Activated CD8-positive, alpha-beta memory T cell treated with anti-CD3 and anti-CD28 coated beads, Interleukin-2, amount 10 ng/mL, durations not matched to agents 7 days and 5 days (primary cell): ENCODE measurements around the gene LRRIQ1. TPM values are rescaled to one million over a fixed set of nuclear protein-coding genes. Genes with fewer than 3 reads are reported as not detected.
"Not testable (repeated sequence)": the region's sequence is repeated elsewhere in the genome, so short reads cannot be mapped to it uniquely, and the experiment has no call there.

ENCODE experiments used
- ATAC-seq: fragments of 150-1000 bp; cut with Tn5 transposase; one replicate; pipeline ENCODE4 v1.10.0; 2021; ENCODE audit warnings: moderate library complexity
- CTCF ChIA-PET: fragments of 350-600 bp; sonication (Branson Sonifier 250); formaldehyde crosslinking; loops from one replicate; lab custom pipeline; 2021; ENCODE audit warnings: antibody characterized with exemption; lab: Charles Lee
- DNase-seq: peaks from one replicate; pipeline ENCODE4 v3.0.0-alpha.2; 2020
- H3K27ac Mint-ChIP-seq: one replicate; pipeline ENCODE4 v1.8.0; 2021; ENCODE audit warnings: mild to moderate bottlenecking, mixed read lengths
- H3K27me3 Mint-ChIP-seq: one replicate; pipeline ENCODE4 v1.8.0; 2021; ENCODE audit warnings: mixed read lengths
- H3K36me3 Mint-ChIP-seq: one replicate; pipeline ENCODE4 v1.8.0; 2021; ENCODE audit warnings: mild to moderate bottlenecking, mixed read lengths
- H3K4me1 Mint-ChIP-seq: one replicate; pipeline ENCODE4 v1.8.0; 2021; ENCODE audit warnings: mixed read lengths
- H3K4me3 Mint-ChIP-seq: one replicate; pipeline ENCODE4 v1.8.0; 2021; ENCODE audit warnings: mild to moderate bottlenecking, moderate library complexity, mixed read lengths
- H3K9me3 Mint-ChIP-seq: one replicate; pipeline ENCODE4 v1.8.0; 2022; ENCODE audit warnings: low read depth, mixed read lengths
- total RNA-seq, 2 experiments: library from RNA; stranded (reverse); gene quantifications; one replicate each; pipeline ENCODE4 v1.2.3, GENCODE V29; 2021

Gene LRRIQ1
- total RNA-seq, 2 experiments from 2014 or later = not detected

DNA sequence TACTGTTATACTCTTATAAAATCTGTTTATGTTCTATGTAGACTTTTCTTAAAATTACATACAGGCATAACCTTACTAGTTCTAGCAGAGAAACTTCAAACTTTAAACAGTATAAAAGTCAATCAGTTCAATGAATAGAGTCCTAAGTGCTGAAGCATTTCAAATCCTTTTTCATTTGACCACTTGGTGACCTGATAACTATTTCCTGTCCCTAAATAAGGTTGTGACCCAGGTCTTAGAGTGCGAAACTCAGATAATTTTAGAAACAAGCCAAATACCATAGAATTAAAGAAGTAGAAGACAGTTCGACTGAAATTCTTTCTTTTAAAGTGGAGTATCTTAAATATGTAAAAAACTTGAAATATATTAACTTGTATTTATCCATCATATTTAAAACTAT is 147.7 kb downstream of the LRRIQ1 start:
- no peak for ATAC-seq
- H3K4me3 Mint-ChIP-seq = no peak overlapping the region
- no peaks in the 10 kb centered on the region for H3K27me3 Mint-ChIP-seq
- CTCF ChIA-PET = no interaction called here
- H3K36me3 Mint-ChIP-seq = no peaks in the 10 kb centered on the region
- no peaks in the 10 kb centered on the region for H3K4me1 Mint-ChIP-seq
- no peak overlapping the region for H3K27ac Mint-ChIP-seq
- H3K9me3 Mint-ChIP-seq = no peaks in the 10 kb centered on the region
- DNase-seq = no peak

DNA sequence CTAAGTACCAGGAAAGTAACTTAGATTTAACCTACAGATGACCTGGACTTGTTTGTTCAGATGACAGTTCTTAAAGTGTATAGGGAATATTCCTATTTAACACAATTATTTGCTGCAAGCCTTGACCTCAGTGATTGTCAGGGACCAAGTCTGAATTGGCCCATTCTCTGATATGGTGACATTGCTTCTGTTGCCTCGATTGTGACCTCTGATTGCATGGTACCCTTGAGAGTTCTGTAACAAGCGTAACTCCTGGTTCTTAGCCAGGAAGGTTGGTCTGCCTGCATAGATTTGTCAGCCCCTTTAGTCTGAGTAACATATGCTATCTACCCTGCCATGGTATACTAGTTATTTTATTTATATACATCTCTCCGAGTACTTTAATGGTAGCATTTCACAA is 150.1 kb downstream of the LRRIQ1 start:
- no peak overlapping the region for H3K27ac Mint-ChIP-seq
- no peaks in the 10 kb centered on the region for H3K4me1 Mint-ChIP-seq
- H3K36me3 Mint-ChIP-seq = no peaks in the 10 kb centered on the region
- no peaks in the 10 kb centered on the region for H3K27me3 Mint-ChIP-seq
- no peak for ATAC-seq
- H3K4me3 Mint-ChIP-seq = no peak overlapping the region
- CTCF ChIA-PET = no interaction called here
- H3K9me3 Mint-ChIP-seq = no peaks in the 10 kb centered on the region
- no peak for DNase-seq

GRCh38 chr12:85188619-85189018 is 152.5 kb downstream of the LRRIQ1 start:
- no peaks in the 10 kb centered on the region for H3K36me3 Mint-ChIP-seq
- no peak for DNase-seq
- ATAC-seq = no peak
- no peaks in the 10 kb centered on the region for H3K4me1 Mint-ChIP-seq
- no peak overlapping the region for H3K4me3 Mint-ChIP-seq
- H3K9me3 Mint-ChIP-seq = no peaks in the 10 kb centered on the region
- no peaks in the 10 kb centered on the region for H3K27me3 Mint-ChIP-seq
- CTCF ChIA-PET = no interaction called here
- no peak overlapping the region for H3K27ac Mint-ChIP-seq

DNA sequence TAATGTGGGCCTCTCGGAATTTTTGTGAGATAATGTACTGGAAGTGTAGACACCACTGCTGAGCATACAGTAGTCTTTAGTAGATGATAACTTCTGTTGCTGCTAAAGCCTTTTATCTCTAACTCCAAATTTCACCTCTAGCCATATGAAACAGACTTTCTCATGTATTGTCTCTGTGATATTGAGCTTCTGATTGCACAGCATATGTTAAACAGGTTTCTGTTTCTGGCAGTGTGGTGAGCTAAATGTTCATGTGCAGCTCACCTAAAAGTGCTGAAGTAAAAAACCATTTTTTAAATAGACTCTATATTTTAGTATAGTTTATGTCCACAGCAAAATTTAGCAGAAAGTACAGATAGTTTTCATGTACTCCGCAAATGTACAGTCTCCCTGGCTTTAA is 154.6 kb downstream of the LRRIQ1 start:
- no peak overlapping the region for H3K27ac Mint-ChIP-seq
- DNase-seq = no peak
- CTCF ChIA-PET = no interaction called here
- no peaks in the 10 kb centered on the region for H3K27me3 Mint-ChIP-seq
- H3K9me3 Mint-ChIP-seq = no peaks in the 10 kb centered on the region
- H3K36me3 Mint-ChIP-seq = no peaks in the 10 kb centered on the region
- no peak overlapping the region for H3K4me3 Mint-ChIP-seq
- ATAC-seq = no peak
- H3K4me1 Mint-ChIP-seq = no peaks in the 10 kb centered on the region

- H3K27me3 Mint-ChIP-seq, H3K27ac Mint-ChIP-seq, H3K36me3 Mint-ChIP-seq, DNase-seq, H3K9me3 Mint-ChIP-seq, CTCF ChIA-PET, ATAC-seq, H3K4me3 Mint-ChIP-seq, H3K4me1 Mint-ChIP-seq: not testable (repeated sequence)
Observed at GRCh38 chr12:85203809-85204208, 167.7 kb downstream of the LRRIQ1 start.

GRCh38 chr12:85206543-85206942 is 170.4 kb downstream of the LRRIQ1 start:
- no peak overlapping the region for H3K4me3 Mint-ChIP-seq
- ATAC-seq (no peak), DNase-seq (no peak)
- H3K9me3 Mint-ChIP-seq = peaks cover 7% of the 10 kb centered on the region
- H3K27ac Mint-ChIP-seq = no peak overlapping the region
- CTCF ChIA-PET = no interaction called here
- H3K4me1 Mint-ChIP-seq = no peaks in the 10 kb centered on the region
- H3K36me3 Mint-ChIP-seq = no peaks in the 10 kb centered on the region
- H3K27me3 Mint-ChIP-seq = no peaks in the 10 kb centered on the region

- H3K27ac Mint-ChIP-seq, H3K27me3 Mint-ChIP-seq, H3K9me3 Mint-ChIP-seq, DNase-seq, ATAC-seq, H3K36me3 Mint-ChIP-seq, H3K4me1 Mint-ChIP-seq, CTCF ChIA-PET, H3K4me3 Mint-ChIP-seq: not testable (repeated sequence)
Observed at GRCh38 chr12:85224339-85224738, 188.2 kb downstream of the LRRIQ1 start.

- H3K4me1 Mint-ChIP-seq = no peaks in the 10 kb centered on the region
- CTCF ChIA-PET = no interaction called here
- H3K36me3 Mint-ChIP-seq = no peaks in the 10 kb centered on the region
- no peak overlapping the region for H3K4me3 Mint-ChIP-seq
- DNase-seq (no peak), ATAC-seq (no peak)
- no peak overlapping the region for H3K27ac Mint-ChIP-seq
- no peaks in the 10 kb centered on the region for H3K27me3 Mint-ChIP-seq
- peaks cover 8% of the 10 kb centered on the region for H3K9me3 Mint-ChIP-seq
Observed at GRCh38 chr12:85225501-85225900, 189.3 kb downstream of the LRRIQ1 start.

DNA sequence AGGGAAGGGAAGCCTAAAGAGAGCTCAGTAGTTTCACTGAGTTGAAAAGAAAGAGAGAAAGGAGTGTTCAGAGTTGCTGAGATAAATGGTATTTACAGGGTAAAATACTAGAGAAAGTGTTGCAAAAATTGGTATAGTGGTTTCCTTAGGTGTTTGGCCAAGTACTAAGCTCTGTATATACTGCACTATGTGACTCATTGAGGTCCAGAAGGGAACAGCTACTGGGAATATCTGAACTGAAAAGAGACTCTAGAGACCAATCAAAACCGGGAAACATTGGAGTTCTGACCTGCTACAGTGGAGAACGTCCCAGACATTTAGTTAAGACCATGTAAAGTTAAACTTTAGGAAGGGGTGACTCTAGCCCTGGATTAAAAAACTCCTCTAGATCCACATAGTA is 201.2 kb downstream of the LRRIQ1 start:
- CTCF ChIA-PET = no interaction called here
- DNase-seq = no peak
- H3K9me3 Mint-ChIP-seq = no peaks in the 10 kb centered on the region
- no peaks in the 10 kb centered on the region for H3K27me3 Mint-ChIP-seq
- no peaks in the 10 kb centered on the region for H3K36me3 Mint-ChIP-seq
- H3K4me3 Mint-ChIP-seq = no peak overlapping the region
- H3K27ac Mint-ChIP-seq = no peak overlapping the region
- no peaks in the 10 kb centered on the region for H3K4me1 Mint-ChIP-seq
- no peak for ATAC-seq

GRCh38 chr12:85244561-85244960 is 208.4 kb downstream of the LRRIQ1 start:
- ATAC-seq (no peak), DNase-seq (no peak)
- CTCF ChIA-PET = no interaction called here
- H3K4me3 Mint-ChIP-seq = no peak overlapping the region
- H3K36me3 Mint-ChIP-seq = no peaks in the 10 kb centered on the region
- no peak overlapping the region for H3K27ac Mint-ChIP-seq
- H3K9me3 Mint-ChIP-seq = no peaks in the 10 kb centered on the region
- no peaks in the 10 kb centered on the region for H3K4me1 Mint-ChIP-seq
- H3K27me3 Mint-ChIP-seq = no peaks in the 10 kb centered on the region

DNA sequence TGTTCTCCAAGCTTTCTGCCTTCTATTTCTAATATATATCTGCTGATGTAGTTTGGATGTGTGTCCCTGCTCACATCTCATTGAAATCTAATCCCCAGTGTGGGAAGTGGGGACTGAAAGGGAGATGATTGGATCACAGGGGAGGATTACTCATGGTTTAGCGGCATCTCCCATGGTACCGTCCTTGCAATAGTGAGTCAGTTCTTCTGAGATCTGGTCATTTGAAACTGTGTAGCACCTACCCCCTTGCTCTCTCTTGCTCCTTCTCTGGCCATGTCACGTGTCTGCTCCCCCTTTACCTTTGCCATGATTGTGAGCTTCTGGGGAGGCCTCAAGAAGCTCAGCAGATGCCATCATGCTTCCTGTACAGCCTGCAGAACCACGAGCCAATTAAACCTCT is 217.7 kb downstream of the LRRIQ1 start:
- H3K27me3 Mint-ChIP-seq = no peaks in the 10 kb centered on the region
- H3K27ac Mint-ChIP-seq = no peak overlapping the region
- ATAC-seq = no peak
- CTCF ChIA-PET = no interaction called here
- no peak overlapping the region for H3K4me3 Mint-ChIP-seq
- no peaks in the 10 kb centered on the region for H3K36me3 Mint-ChIP-seq
- DNase-seq = no peak
- no peaks in the 10 kb centered on the region for H3K4me1 Mint-ChIP-seq
- no peaks in the 10 kb centered on the region for H3K9me3 Mint-ChIP-seq

DNA sequence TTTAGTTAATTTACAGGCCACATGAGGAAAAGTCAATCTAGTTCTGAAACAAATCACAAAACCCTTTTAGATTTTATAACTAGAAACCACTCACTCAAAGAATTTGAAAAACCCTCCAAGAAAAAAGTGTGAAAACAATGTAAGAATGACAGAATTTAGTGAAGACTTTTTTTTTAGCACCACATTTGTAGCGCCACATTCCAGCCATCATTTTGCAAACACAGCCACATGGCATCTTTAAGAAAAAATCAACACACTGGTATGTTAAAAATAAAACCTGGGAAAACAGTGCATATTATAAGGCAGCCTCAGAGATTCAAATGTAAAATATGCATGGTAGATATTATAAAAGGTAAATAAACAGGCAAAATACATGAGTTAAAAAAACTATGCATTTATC is 221.5 kb downstream of the LRRIQ1 start:
- CTCF ChIA-PET = no interaction called here
- H3K9me3 Mint-ChIP-seq = no peaks in the 10 kb centered on the region
- no peak overlapping the region for H3K4me3 Mint-ChIP-seq
- no peaks in the 10 kb centered on the region for H3K36me3 Mint-ChIP-seq
- no peaks in the 10 kb centered on the region for H3K4me1 Mint-ChIP-seq
- no peak for ATAC-seq
- H3K27ac Mint-ChIP-seq = no peak overlapping the region
- no peak for DNase-seq
- no peaks in the 10 kb centered on the region for H3K27me3 Mint-ChIP-seq

- H3K27me3 Mint-ChIP-seq = no peaks in the 10 kb centered on the region
- no peaks in the 10 kb centered on the region for H3K36me3 Mint-ChIP-seq
- CTCF ChIA-PET = interaction anchor here (0.6 kb wide), 1 partner anchor 369 kb away, joined by 3 read pairs; no protein-coding TSS in a partner anchor
- no peaks in the 10 kb centered on the region for H3K4me1 Mint-ChIP-seq
- H3K4me3 Mint-ChIP-seq = no peak overlapping the region
- H3K9me3 Mint-ChIP-seq = no peaks in the 10 kb centered on the region
- DNase-seq (no peak), ATAC-seq (no peak)
- no peak overlapping the region for H3K27ac Mint-ChIP-seq
Observed at GRCh38 chr12:85260447-85260846, 224.3 kb downstream of the LRRIQ1 start.

DNA sequence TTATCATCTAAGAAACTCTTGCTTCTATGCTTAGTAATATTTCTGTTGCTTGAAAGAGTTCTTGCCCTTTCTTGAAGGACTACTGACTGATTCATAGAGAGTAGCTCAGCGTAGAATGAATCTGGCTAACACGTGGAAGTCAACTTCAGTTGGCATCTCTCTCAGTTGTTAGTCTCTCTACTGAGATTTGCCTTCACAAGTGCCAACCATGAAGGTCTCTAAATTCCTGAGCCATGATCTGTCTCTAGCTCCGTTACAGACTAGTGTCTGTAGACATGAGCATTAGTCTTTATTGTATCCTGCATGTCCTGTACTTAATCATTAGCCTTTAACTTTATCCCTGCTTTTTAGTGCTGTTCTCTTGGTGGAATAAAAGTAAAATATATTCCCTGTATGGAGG is 224.7 kb downstream of the LRRIQ1 start:
- Mint-ChIP-seq H3K4me1 (no peaks in the 10 kb centered on the region), H3K27me3 (no peaks in the 10 kb centered on the region), H3K27ac (no peak overlapping the region), H3K4me3 (no peak overlapping the region), H3K36me3 (no peaks in the 10 kb centered on the region), H3K9me3 (no peaks in the 10 kb centered on the region)
- DNase-seq (no peak), ATAC-seq (no peak)
- CTCF ChIA-PET = interaction anchor here (0.6 kb wide), 1 partner anchor 369 kb away, joined by 3 read pairs; no protein-coding TSS in a partner anchor

DNA sequence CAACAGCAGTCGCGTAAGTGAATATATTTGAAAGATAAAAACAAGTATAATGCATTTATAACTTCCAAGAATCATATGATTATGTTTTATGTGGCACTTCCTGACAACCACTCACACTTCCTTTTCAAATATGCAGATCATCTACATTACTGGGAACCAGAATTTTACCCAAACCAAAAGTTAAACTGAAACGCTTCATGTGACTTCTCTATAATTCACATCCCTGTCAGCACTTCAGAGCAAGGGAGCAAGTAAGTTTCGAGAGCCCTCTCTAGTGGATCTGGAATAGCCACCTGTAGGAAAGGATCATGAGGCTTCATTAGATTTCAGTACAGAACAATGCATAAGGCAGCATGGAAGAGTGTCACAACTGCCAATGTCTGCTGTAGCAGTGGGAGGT is 230.2 kb downstream of the LRRIQ1 start:
- H3K36me3 Mint-ChIP-seq = no peaks in the 10 kb centered on the region

More for the DNA sequence above, 230.2 kb downstream of the LRRIQ1 start:
- H3K4me1 Mint-ChIP-seq = no peaks in the 10 kb centered on the region
- no peaks in the 10 kb centered on the region for H3K27me3 Mint-ChIP-seq
- CTCF ChIA-PET = no interaction called here
- no peaks in the 10 kb centered on the region for H3K9me3 Mint-ChIP-seq
- ATAC-seq (no peak), DNase-seq (no peak)
- no peak overlapping the region for H3K27ac Mint-ChIP-seq
- no peak overlapping the region for H3K4me3 Mint-ChIP-seq
